Activated naive CD8-positive, alpha-beta T cell treated with anti-CD3 and anti-CD28 coated beads, Interleukin-2, amount 50 U/mL, for 16 hours (primary cell): Measurements from ENCODE around the gene PRDM15.

ENCODE experiments used
- DNase-seq: peaks from one replicate; pipeline ENCODE4 v3.0.0-alpha.2; 2020; ENCODE audit warnings: low read depth, low spot score

The PRDM15 gene

GRCh38 chr21:41864311-41865001 lies 14.7 kb downstream of the PRDM15 start:
- no peak for DNase-seq

GRCh38 chr21:41863439-41863740 lies 15.8 kb downstream of the PRDM15 start:
- DNase-seq = no peak

DNA sequence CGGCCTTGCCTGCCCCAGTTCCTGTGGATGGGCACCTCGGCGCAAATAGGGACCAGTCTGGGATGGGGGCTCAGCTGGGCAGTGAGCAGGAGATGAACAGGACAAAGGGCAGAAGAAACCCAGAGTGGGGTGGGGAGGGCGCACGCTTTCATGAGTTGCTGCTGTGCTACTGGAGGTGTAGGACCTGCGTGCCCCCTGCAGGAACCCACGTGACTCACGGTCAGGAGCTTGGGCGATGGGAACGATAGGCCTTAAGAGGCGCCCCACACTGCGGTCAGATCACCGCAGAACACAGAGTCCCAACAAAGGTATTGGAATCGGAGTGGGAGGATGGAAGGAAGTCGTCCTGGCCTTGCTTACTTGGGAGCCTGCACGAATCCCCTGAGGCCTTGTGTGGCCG lies 17.2 kb downstream of the PRDM15 start:
- DNase-seq = no peak

- DNase-seq = no peak
Observed at GRCh38 chr21:41861255-41861654, 17.9 kb downstream of the PRDM15 start.

- DNase-seq = no peak
Observed at GRCh38 chr21:41859297-41859980, 19.7 kb downstream of the PRDM15 start.

- no peak for DNase-seq
Observed at GRCh38 chr21:41858466-41859296, 20.5 kb downstream of the PRDM15 start.

DNA sequence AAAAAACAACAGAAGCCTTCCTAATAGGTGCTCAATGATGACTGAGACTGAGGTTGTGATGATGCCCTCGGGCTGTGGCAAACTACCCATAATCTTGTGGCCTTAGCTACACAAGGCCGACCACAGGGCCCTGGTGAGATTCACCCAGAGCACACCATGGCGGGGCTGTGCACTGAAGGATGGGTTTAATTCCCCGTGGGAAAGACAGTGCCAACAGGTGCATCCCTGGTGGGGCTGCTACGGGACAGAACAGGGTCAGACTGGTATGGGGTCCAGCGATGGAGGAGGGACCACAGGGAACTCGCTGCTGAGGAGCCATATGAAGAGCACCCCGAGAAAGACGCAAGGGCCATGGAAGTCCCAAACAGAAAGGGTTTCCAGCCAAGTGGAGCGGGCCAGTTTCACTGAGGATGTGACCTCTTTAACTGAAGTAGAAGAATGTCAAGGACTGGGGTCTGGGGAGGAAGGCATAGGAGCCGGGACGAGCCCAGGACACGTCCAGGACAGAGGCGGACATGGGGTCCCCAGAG lies 21.3 kb downstream of the PRDM15 start:
- no peak for DNase-seq

DNA sequence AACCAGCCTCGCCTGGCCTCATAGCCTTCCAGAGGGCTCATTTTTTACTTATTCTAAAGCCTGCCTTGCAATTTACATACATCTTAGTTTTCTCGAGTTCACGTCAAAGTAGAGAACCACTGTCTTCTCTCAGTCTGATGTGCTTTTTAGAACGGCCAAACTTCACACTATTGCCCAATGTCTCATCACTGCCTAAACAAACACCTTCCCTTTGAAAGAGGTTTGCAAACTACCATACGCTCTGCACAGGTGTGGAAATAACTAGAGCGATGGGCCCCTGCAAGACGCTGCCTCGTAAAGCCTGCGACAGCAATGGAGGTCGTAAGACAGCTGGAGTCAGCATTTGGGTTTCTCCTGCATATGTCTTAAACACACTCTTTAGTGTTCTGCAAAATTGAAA lies 22.6 kb downstream of the PRDM15 start:
- no peak for DNase-seq

DNA sequence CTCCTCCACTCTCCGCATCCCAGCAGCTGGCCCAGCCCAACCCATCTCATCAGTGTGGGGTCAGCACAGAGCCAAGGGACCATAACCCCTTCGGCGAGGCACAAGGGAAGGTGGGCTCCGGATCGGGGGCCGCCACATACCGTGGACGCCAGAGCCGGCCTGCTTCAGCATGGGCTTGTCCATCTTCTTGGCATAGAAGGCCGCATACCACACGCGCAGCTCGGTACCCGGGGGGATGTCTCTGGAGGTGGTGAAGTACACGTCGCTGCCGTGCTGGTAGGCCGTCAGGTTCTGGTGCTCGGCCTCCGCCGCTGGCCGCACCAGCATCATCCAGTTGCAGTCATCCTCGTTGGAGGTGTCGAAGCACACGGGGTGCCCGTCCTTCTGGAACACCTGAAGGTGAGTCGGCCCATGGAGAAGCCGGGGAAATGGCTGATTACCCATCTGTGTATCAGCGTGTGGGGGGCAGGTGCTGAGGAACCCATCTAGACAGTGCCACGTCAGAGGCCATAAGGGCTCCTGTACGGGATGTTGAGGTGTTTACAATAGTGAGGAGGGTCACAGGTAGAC lies 24.6 kb downstream of the PRDM15 start:
- DNase-seq = no peak

DNA sequence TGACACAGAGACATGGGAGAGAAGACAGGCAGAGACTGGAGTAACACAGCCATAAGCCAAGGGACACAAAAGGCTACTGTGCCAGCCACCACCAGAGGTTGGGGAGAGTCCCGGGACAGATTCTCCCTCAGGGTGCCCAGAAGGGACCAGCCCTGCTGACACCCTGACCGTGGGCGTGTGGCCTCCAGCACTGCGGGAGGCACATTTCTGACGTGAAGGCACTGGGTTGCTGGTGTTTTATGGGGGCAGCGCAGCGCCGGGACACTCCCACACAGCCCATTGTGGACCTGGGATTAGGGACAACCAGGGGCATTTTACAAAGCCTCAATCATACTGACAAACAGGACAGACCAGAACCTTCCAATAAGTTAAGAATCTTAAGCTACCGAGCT lies 26.2 kb downstream of the PRDM15 start:
- DNase-seq = no peak

DNA sequence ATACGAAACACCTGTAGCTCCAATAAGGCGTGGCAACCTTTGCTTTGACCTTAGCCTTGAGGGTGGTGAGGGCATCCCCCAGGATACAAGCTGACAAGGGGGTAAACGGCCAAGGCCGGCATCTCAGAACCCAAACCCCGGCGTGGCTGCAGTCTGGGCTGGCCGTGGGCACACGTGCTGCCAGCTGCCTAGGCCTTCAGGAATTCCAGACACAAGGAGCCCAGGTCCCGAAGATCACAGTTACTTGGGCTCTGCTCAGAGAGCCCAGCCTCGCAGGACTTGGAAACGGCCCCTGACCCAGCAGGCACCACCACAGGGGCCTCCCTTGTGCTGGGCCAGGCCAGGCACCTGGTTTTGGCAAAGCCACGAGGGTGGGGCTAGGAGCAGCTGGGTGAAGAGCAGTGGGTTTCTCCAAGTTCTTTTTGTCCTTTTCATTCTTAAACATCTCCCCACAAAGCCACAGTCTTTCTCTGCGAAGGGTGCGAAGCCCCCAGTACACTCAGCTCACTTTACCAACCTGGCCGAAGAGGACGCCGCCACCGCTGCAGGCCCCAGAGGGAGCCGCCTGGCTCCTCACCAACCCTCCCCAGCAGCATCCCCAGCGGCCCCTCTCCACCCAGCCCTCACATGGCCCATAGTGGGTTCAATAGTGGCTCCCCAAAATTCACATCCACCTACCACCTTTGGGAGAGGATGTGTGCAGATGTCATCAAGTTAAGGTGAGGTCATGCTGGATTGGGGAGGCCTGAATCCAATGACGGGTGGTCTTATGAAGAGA lies 26.8 kb downstream of the PRDM15 start:
- DNase-seq = no peak

GRCh38 chr21:41851090-41851790 lies 27.9 kb downstream of the PRDM15 start:
- DNase-seq = no peak

- no peak for DNase-seq
Observed at GRCh38 chr21:41850085-41850484, 29.1 kb downstream of the PRDM15 start.

- no peak for DNase-seq
Observed at GRCh38 chr21:41848958-41849580, 30.1 kb downstream of the PRDM15 start.

GRCh38 chr21:41848533-41848932 lies 30.6 kb downstream of the PRDM15 start:
- no peak for DNase-seq

DNA sequence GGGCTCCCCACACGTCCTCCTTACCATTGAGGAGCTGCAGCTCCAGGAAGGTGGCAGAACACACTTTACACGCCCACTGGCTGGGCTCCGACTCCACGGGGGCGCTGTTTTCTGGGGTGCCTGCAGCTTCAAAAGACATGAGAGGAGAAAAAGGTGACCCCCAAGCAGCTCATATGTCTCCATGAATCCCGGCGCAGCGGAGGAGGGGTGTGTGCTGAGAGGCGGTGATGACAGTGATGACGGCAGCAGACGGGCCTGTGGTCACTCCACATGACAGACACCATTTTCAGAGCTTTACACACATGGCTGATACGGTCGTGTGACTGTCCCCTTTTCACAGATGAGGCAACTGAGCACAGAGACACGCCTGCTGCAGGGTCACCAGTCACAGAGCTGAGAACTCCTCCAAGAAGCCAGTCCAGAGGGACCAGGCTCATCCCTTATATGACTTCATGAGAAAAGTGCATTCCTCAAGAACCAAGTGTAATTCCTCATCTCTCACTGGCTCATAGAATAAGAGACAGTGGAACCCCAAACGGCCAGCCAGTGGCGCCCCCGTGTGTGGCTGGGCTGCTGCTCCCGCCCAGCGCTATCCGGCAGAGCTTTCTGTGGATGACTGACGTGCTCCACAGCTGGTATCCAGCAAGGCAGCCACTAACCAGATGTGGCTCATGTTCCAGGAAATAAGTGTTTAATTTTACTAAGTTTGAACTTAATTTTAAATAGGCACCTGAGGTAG lies 31.9 kb downstream of the PRDM15 start:
- no peak for DNase-seq

DNA sequence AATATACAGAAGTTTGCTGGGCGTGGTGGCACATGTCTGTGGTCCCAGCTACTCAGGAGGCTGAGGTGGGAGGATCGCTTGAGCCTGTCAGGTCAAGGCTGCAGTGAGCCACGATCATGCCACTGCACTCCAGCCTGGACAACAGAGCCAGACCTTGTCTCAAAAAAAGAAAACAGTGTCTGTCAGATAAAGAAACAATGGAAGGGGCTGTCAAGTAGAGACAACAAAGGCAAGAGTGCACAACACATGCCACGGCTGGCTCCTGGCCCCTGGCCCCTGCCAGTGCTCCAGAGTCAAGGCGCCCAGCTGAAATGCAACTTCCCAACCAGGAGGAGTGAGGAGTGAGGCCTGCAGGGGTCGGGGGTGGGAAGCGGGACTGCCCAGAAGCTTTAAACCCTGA lies 32.6 kb downstream of the PRDM15 start:
- DNase-seq = no peak

GRCh38 chr21:41846033-41846317 lies 33.2 kb downstream of the PRDM15 start:
- DNase-seq = no peak

DNA sequence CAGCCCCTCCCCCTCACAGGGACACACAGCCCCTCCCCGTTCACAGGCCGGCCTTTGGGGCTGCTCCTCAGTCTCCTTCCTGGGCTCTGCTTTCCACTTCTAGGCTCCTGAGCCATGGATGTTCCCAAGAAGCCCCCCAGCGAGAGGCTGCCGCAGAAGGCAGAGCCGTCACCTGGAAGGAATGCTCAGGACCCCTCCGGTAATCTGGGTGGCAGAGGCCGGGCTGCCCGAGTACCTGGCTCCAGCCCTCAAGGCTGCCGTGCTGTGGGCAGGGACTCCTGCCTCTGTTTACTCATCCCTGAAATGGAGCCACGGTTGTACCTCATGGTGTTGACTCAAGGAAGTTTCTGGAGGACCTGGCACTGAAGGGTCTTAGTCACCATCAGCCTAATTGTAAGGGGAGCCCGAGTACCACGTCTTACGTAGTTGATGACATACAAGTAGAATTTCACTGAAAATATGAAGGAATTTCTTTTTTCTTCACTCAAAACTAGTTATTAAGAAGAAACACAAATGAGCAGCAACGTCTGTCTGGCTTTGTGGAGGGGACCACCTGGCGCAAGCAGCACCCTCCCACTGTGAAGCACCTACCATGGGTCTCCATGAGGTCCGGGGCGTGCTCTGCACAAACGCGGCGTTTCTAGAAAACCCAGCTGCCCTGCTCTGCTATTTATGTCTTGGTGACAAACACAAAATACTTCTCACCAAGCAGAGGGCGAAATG lies 33.7 kb downstream of the PRDM15 start:
- DNase-seq = no peak
